Activated naive CD4-positive, alpha-beta T cell treated with anti-CD3 and anti-CD28 coated beads, Interleukin-2, amount 10 ng/mL, durations not matched to agents 7 days and 5 days (primary cell): ENCODE data around the gene MAML3.

Source experiments
- CTCF ChIA-PET: fragments of 350-600 bp; sonication (Branson Sonifier 250); formaldehyde crosslinking; loops from one replicate; lab custom pipeline; 2021; ENCODE audit warnings: antibody characterized with exemption; lab: Charles Lee
- DNase-seq: peaks from one replicate; pipeline ENCODE4 v3.0.0-alpha.2; 2020
- H3K27ac Mint-ChIP-seq: one replicate; pipeline ENCODE4 v1.8.0; 2021; ENCODE audit warnings: mild to moderate bottlenecking, moderate library complexity, mixed read lengths
- H3K27me3 Mint-ChIP-seq: one replicate; pipeline ENCODE4 v1.8.0; 2021; ENCODE audit warnings: mild to moderate bottlenecking, mixed read lengths
- H3K36me3 Mint-ChIP-seq: one replicate; pipeline ENCODE4 v1.8.0; 2021; ENCODE audit warnings: mixed read lengths
- H3K4me1 Mint-ChIP-seq: one replicate; pipeline ENCODE4 v1.8.0; 2021; ENCODE audit warnings: mixed read lengths
- H3K4me3 Mint-ChIP-seq: one replicate; pipeline ENCODE4 v1.8.0; 2021; ENCODE audit warnings: mild to moderate bottlenecking, moderate library complexity, mixed read lengths
- H3K9me3 Mint-ChIP-seq: one replicate; pipeline ENCODE4 v1.8.0; 2021; ENCODE audit warnings: mixed read lengths

The MAML3 gene

GRCh38 chr4:140044337-140044902, 109.6 kb downstream of the MAML3 start:
- H3K36me3 Mint-ChIP-seq, result no peaks in the 10 kb centered on the region
- H3K9me3 Mint-ChIP-seq, result no peaks in the 10 kb centered on the region
- H3K27ac Mint-ChIP-seq, result no peak overlapping the region
- CTCF ChIA-PET, result no interaction called here
- peaks cover 14% of the 10 kb centered on the region for H3K4me1 Mint-ChIP-seq
- H3K4me3 Mint-ChIP-seq, result no peak overlapping the region
- peaks cover 24% of the 10 kb centered on the region for H3K27me3 Mint-ChIP-seq
- no peak for DNase-seq

- no peaks in the 10 kb centered on the region for H3K4me1 Mint-ChIP-seq
- peaks cover 16% of the 10 kb centered on the region for H3K27me3 Mint-ChIP-seq
- H3K4me3 Mint-ChIP-seq, result no peak overlapping the region
- no peaks in the 10 kb centered on the region for H3K36me3 Mint-ChIP-seq
- CTCF ChIA-PET, result no interaction called here
- H3K27ac Mint-ChIP-seq, result no peak overlapping the region
- no peaks in the 10 kb centered on the region for H3K9me3 Mint-ChIP-seq
- no peak for DNase-seq
Observed at GRCh38 chr4:140042634-140043033, 111.3 kb downstream of the MAML3 start.

GRCh38 chr4:140038031-140038533, 115.9 kb downstream of the MAML3 start:
- Mint-ChIP-seq H3K4me1 (no peaks in the 10 kb centered on the region), H3K36me3 (no peaks in the 10 kb centered on the region), H3K27me3 (peaks cover 10% of the 10 kb centered on the region), H3K4me3 (no peak overlapping the region), H3K9me3 (no peaks in the 10 kb centered on the region), H3K27ac (no peak overlapping the region)
- DNase-seq, result no peak
- CTCF ChIA-PET, result interaction anchor here (1.0 to 1.2 kb wide), 2 partner anchors 11 to 14 kb away, joined by 3 read pairs; no protein-coding TSS in a partner anchor

DNA sequence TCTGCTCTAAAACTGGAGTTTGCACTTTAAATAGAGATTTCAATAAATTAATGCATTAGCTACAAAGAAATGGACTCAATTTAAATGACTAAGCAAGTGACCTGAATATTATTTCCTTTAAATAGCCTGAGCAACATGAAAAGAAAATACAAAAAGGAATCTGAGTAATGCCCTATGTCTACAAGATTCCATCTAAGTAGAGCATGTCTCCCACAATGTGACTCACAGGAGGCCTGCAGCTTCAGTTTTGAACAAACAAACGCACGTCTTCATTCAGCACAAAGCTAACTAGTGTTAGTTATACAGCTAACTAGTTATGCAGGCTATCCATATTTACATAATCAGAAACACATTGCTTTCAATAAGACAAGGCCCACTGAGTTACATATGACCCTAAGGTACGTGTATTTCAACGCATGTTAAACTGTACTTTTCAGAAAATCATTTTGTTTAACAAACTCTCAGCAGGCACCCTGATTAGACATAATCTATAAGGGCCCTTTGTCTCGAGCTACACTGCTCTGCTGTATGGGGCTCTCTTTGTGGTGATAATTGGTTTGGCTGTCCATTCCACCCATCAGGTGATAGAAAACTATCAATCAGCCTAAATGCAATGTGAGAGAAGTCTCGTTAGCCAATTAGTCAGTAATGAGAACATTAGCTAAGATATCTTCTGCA, 116.5 kb downstream of the MAML3 start:
- Mint-ChIP-seq H3K27ac (no peak overlapping the region), H3K4me1 (no peaks in the 10 kb centered on the region), H3K27me3 (peaks cover 10% of the 10 kb centered on the region), H3K36me3 (no peaks in the 10 kb centered on the region), H3K4me3 (no peak overlapping the region), H3K9me3 (no peaks in the 10 kb centered on the region)
- no peak for DNase-seq
- CTCF ChIA-PET, result interaction anchor here (1.0 to 1.2 kb wide), 2 partner anchors 12 to 14 kb away, joined by 3 read pairs; no protein-coding TSS in a partner anchor

DNA sequence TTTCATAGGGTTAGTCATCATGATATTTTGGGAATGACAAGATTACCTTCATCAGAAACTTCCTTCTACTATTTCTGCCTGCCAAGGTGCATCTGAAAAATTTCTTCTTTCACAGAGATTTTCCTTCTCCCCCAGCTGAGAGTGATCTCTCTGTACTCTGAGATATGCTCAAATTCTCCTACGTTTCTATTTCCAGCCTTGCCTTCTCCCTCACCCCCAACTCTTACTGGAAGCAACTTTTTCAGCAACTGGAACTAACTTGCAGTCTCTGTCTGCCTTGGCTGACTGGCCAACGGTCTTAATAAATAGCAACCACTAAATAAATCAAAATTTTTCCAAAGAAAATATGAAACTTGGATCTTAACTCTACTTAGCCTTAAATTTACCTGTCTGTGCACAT, 122.3 kb downstream of the MAML3 start:
- no peak for DNase-seq
- H3K27ac Mint-ChIP-seq, result no peak overlapping the region

GRCh38 chr4:140031061-140031460, 122.9 kb downstream of the MAML3 start:
- Mint-ChIP-seq H3K36me3 (no peaks in the 10 kb centered on the region), H3K4me3 (no peak overlapping the region), H3K27me3 (peaks cover 21% of the 10 kb centered on the region), H3K27ac (no peak overlapping the region), H3K9me3 (no peaks in the 10 kb centered on the region), H3K4me1 (no peaks in the 10 kb centered on the region)
- DNase-seq, result no peak
- CTCF ChIA-PET, result no interaction called here

More for the DNA sequence above, 122.3 kb downstream of the MAML3 start:
- Mint-ChIP-seq H3K4me1 (no peaks in the 10 kb centered on the region), H3K27me3 (peaks cover 21% of the 10 kb centered on the region), H3K4me3 (no peak overlapping the region), H3K36me3 (no peaks in the 10 kb centered on the region), H3K9me3 (no peaks in the 10 kb centered on the region)
- CTCF ChIA-PET, result no interaction called here

- H3K4me1 Mint-ChIP-seq, result no peaks in the 10 kb centered on the region
- no peaks in the 10 kb centered on the region for H3K9me3 Mint-ChIP-seq
- no peak overlapping the region for H3K4me3 Mint-ChIP-seq
- peaks cover 17% of the 10 kb centered on the region for H3K27me3 Mint-ChIP-seq
- H3K27ac Mint-ChIP-seq, result no peak overlapping the region
- no peaks in the 10 kb centered on the region for H3K36me3 Mint-ChIP-seq
- CTCF ChIA-PET, result interaction anchor here (0.8 to 1.0 kb wide), 2 partner anchors 16 to 23 kb away, joined by 3 read pairs; no protein-coding TSS in a partner anchor
- DNase-seq, result no peak
Observed at GRCh38 chr4:140028676-140029517, 125.1 kb downstream of the MAML3 start.

DNA sequence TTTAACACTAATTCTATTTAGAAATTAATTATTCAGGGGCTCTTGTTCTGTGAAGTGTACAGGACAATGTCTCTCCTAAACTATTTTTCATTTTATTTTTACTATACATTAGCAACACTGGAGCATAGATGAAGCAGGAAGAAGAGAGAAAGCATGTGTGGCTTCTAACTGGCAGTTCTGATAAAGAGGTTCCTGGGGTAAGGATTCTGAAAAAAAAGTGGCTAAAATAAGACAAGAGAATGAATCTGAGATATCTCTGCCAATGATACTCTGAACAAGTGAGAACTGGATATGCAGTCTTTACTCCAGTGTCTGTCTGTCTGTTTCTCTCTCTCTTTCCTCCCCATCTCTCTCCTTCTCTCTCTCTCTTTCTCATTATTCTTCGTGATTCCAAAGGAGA, 125.9 kb downstream of the MAML3 start:
- Mint-ChIP-seq H3K27me3 (peaks cover 17% of the 10 kb centered on the region), H3K4me3 (no peak overlapping the region), H3K36me3 (no peaks in the 10 kb centered on the region), H3K4me1 (no peaks in the 10 kb centered on the region), H3K27ac (no peak overlapping the region), H3K9me3 (no peaks in the 10 kb centered on the region)
- CTCF ChIA-PET, result interaction anchor here (1.0 kb wide), 1 partner anchor 15 kb away, joined by 3 read pairs; no protein-coding TSS in a partner anchor
- DNase-seq, result no peak

DNA sequence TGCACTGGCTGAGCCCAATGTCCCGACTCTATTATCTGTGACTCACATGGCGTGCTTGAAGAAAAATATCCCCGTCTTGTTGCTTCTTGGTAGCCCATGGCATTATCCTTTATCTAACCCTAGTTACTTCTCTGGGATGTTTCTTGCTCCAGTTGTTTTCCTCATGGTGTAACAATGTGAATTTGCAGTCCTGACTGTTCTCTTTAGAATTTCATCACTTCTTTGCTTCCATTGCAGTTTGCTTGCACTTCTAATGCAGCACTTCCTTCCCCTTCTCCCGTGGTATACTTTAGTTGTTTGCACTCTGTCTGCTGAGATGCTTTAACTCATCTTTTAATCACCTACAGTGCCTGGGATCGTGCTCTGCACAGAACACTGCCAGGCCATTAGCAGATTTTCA, 126.9 kb downstream of the MAML3 start:
- H3K9me3 Mint-ChIP-seq, result no peaks in the 10 kb centered on the region
- H3K4me3 Mint-ChIP-seq, result no peak overlapping the region
- CTCF ChIA-PET, result no interaction called here
- DNase-seq, result no peak
- H3K27me3 Mint-ChIP-seq, result peaks cover 17% of the 10 kb centered on the region
- no peaks in the 10 kb centered on the region for H3K36me3 Mint-ChIP-seq
- H3K27ac Mint-ChIP-seq, result no peak overlapping the region
- H3K4me1 Mint-ChIP-seq, result no peaks in the 10 kb centered on the region

GRCh38 chr4:140025470-140025869, 128.5 kb downstream of the MAML3 start:
- Mint-ChIP-seq H3K9me3 (no peaks in the 10 kb centered on the region), H3K4me1 (no peaks in the 10 kb centered on the region), H3K36me3 (no peaks in the 10 kb centered on the region), H3K27me3 (peaks cover 14% of the 10 kb centered on the region), H3K27ac (no peak overlapping the region), H3K4me3 (no peak overlapping the region)
- CTCF ChIA-PET, result no interaction called here
- no peak for DNase-seq

GRCh38 chr4:140020457-140021361, 133.3 kb downstream of the MAML3 start:
- CTCF ChIA-PET, result interaction anchor here (1.4 kb wide), 1 partner anchor 28 kb away, joined by 3 read pairs; no protein-coding TSS in a partner anchor
- no peaks in the 10 kb centered on the region for H3K9me3 Mint-ChIP-seq

GRCh38 chr4:140019619-140020347, 134.2 kb downstream of the MAML3 start:
- H3K27ac Mint-ChIP-seq, result no peak overlapping the region
- CTCF ChIA-PET, result interaction anchor here (1.4 kb wide), 1 partner anchor 29 kb away, joined by 3 read pairs; no protein-coding TSS in a partner anchor
- no peaks in the 10 kb centered on the region for H3K36me3 Mint-ChIP-seq
- no peaks in the 10 kb centered on the region for H3K4me1 Mint-ChIP-seq
- DNase-seq, result no peak
- H3K4me3 Mint-ChIP-seq, result no peak overlapping the region
- H3K27me3 Mint-ChIP-seq, result peaks cover 4% of the 10 kb centered on the region
- no peaks in the 10 kb centered on the region for H3K9me3 Mint-ChIP-seq

More at GRCh38 chr4:140020457-140021361, 133.3 kb downstream of the MAML3 start:
- Mint-ChIP-seq H3K36me3 (no peaks in the 10 kb centered on the region), H3K27ac (no peak overlapping the region), H3K27me3 (peaks cover 4% of the 10 kb centered on the region), H3K4me3 (no peak overlapping the region), H3K4me1 (no peaks in the 10 kb centered on the region)
- no peak for DNase-seq
